ENCODE results near the gene CTIF. TPM values are rescaled to one million over a fixed set of nuclear protein-coding genes. Genes with fewer than 3 reads are reported as not detected.

CTIF gene
- total and polyA plus RNA-seq, 4 donors, result 10.6 to 26.7 (median 12.3) TPM

- WGBS, result 96% methylated on average over 17 of the region's 17 CpGs
- Histone ChIP-seq H3K9ac (ENCODE audit: low read depth in 1 of 2, low read length in 2 of 2) (no peak overlapping the region), H3K9me3 (ENCODE audit: control insufficient read depth in 4 of 4, low read length in 3 of 4) (no peaks in the 10 kb centered on the region), H3K4me1 (ENCODE audit: control insufficient read depth in 4 of 4, insufficient read depth in 4 of 4, low read length in 3 of 4) (peaks cover 0 to 6% (median 2%) of the 10 kb centered on the region in 4 donors), H3K27ac (ENCODE audit: low read depth in 1 of 2, low read length in 2 of 2) (no peak overlapping the region), H3K27me3 (ENCODE audit: control insufficient read depth in 4 of 4, insufficient read depth in 4 of 4, low read length in 3 of 4) (no peaks in the 10 kb centered on the region), H3K4me3 (ENCODE audit: low read depth in 1 of 3, low read length in 3 of 3) (no peak overlapping the region), H3K36me3 (ENCODE audit: control insufficient read depth in 4 of 4, insufficient read depth in 3 of 4, low read depth in 1 of 4, low read length in 3 of 4) (no peaks in the 10 kb centered on the region)
- TF ChIP-seq HNF4G (IDR thresholded peaks at IDR 0.05), result no peak
- no peak for TF ChIP-seq ZBTB33 (IDR thresholded peaks at IDR 0.05)
- TF ChIP-seq FOXA1 (IDR thresholded peaks at IDR 0.05), result no peak
- TF ChIP-seq HNF4A (conservative IDR thresholded peaks at IDR 0.05), result no peak
- no peak for TF ChIP-seq CTCF (IDR thresholded peaks at IDR 0.05; ENCODE audit: low read depth, low read length, missing input control)
- TF ChIP-seq GABPA (IDR thresholded peaks at IDR 0.05 in 1 of 2, conservative IDR thresholded peaks at IDR 0.05 in 1 of 2), result no peak
- no peak for TF ChIP-seq JUND (IDR thresholded peaks at IDR 0.05)
- TF ChIP-seq YY1 (IDR thresholded peaks at IDR 0.05), result no peak
- no peak for TF ChIP-seq RXRA (IDR thresholded peaks at IDR 0.05)
- no peak for TF ChIP-seq SP1 (IDR thresholded peaks at IDR 0.05)
- no peak for TF ChIP-seq ATF3 (IDR thresholded peaks at IDR 0.05)
- DNase-seq (ENCODE audit: low spot score), result no peak
These were observed 71.3 kb downstream of the CTIF start for GRCh38 chr18:48609820-48610815.

- Histone ChIP-seq H3K9me3 (ENCODE audit: control insufficient read depth in 4 of 4, low read length in 3 of 4) (no peaks in the 10 kb centered on the region), H3K4me1 (ENCODE audit: control insufficient read depth in 4 of 4, insufficient read depth in 4 of 4, low read length in 3 of 4) (peaks cover 0 to 6% (median 2%) of the 10 kb centered on the region in 4 donors), H3K36me3 (ENCODE audit: control insufficient read depth in 4 of 4, insufficient read depth in 3 of 4, low read depth in 1 of 4, low read length in 3 of 4) (peaks cover 0 to under 1% (median 0%) of the 10 kb centered on the region in 4 donors), H3K9ac (ENCODE audit: low read depth in 1 of 2, low read length in 2 of 2) (no peak overlapping the region), H3K4me3 (ENCODE audit: low read depth in 1 of 3, low read length in 3 of 3) (no peak overlapping the region), H3K27me3 (ENCODE audit: control insufficient read depth in 4 of 4, insufficient read depth in 4 of 4, low read length in 3 of 4) (no peaks in the 10 kb centered on the region), H3K27ac (ENCODE audit: low read depth in 1 of 2, low read length in 2 of 2) (no peak overlapping the region)
- DNase-seq (ENCODE audit: low spot score), result no peak
- no peak for TF ChIP-seq FOXA2 (IDR thresholded peaks at IDR 0.05)
- WGBS, result 97% methylated on average over 5 of the region's 5 CpGs
These were observed 72.4 kb downstream of the CTIF start for GRCh38 chr18:48611203-48611602.

Measured in liver (tissue), 9 donors.